CD4-positive, CD25-positive, alpha-beta regulatory T cell (primary cell): Measurements from ENCODE around the gene SPG7. TPM values are rescaled to one million over a fixed set of nuclear protein-coding genes. Genes with fewer than 3 reads are reported as not detected.
"Not testable (repeated sequence)": the region's sequence is repeated elsewhere in the genome, so short reads cannot be mapped to it uniquely, and the experiment has no call there.

Source experiments
- ATAC-seq, 2 donors: fragments of 150-1000 bp; cut with Tn5 transposase; one replicate each; pipeline ENCODE4 v1.10.0; 2021; ENCODE audit warnings: low read depth in 2 of 2, moderate number of reproducible peaks in 2 of 2, moderate library complexity in 1 of 2
- DNase-seq, 3 donors: peaks; one replicate each; pipeline versions ENCODE4 v3.0.0 to v3.0.0-alpha.2; 2012 to 2022; ENCODE audit warnings: mixed read lengths in 1 of 3
- H3K27ac ChIP-seq: one replicate; pipeline ENCODE4 v1.7.0; 2013; ENCODE audit warnings: mild to moderate bottlenecking, low read length; ENCODE audit not compliant: insufficient read depth, poor library complexity, severe bottlenecking
- H3K27me3 ChIP-seq: one replicate; pipeline ENCODE4 v1.7.0; 2013; ENCODE audit warnings: low read length; ENCODE audit not compliant: control insufficient read depth, insufficient read depth
- H3K36me3 ChIP-seq: one replicate; pipeline ENCODE4 v1.7.0; 2013; ENCODE audit warnings: mild to moderate bottlenecking, low read length, moderate library complexity; ENCODE audit not compliant: control insufficient read depth, insufficient read depth
- H3K4me1 ChIP-seq: 2 replicates; pipeline ENCODE4 v1.7.0; 2013; ENCODE audit warnings: mild to moderate bottlenecking, low read length; ENCODE audit not compliant: insufficient read depth, control insufficient read depth, poor library complexity, severe bottlenecking
- H3K4me3 ChIP-seq: one replicate; pipeline ENCODE4 v1.7.0; 2013; ENCODE audit warnings: low read depth, mild to moderate bottlenecking, low read length, moderate library complexity
- H3K9me3 ChIP-seq, 2 experiments: 1 replicate in 1 of 2; 2 replicates in 1 of 2; pipeline ENCODE4 v1.7.0; 2013; ENCODE audit warnings: low read length in 2 of 2, mild to moderate bottlenecking in 1 of 2, moderate library complexity in 1 of 2; ENCODE audit not compliant: control insufficient read depth in 2 of 2
- H3K27ac Mint-ChIP-seq, 3 donors: one replicate each; pipeline ENCODE4 v1.8.0; 2020 to 2022; ENCODE audit warnings: mild to moderate bottlenecking in 3 of 3, mixed read lengths in 3 of 3, moderate library complexity in 2 of 3
- H3K27me3 Mint-ChIP-seq: one replicate; pipeline ENCODE4 v1.8.0; 2022; ENCODE audit warnings: mild to moderate bottlenecking, mixed read lengths
- H3K36me3 Mint-ChIP-seq: one replicate; pipeline ENCODE4 v1.8.0; 2020; ENCODE audit warnings: mixed read lengths
- H3K4me1 Mint-ChIP-seq, 4 donors: one replicate each; pipeline ENCODE4 v1.8.0; 2020 to 2022; ENCODE audit warnings: mixed read lengths in 4 of 4, mild to moderate bottlenecking in 1 of 4
- H3K4me3 Mint-ChIP-seq, 4 donors: one replicate each; pipeline ENCODE4 v1.8.0; 2020 to 2022; ENCODE audit warnings: mild to moderate bottlenecking in 4 of 4, mixed read lengths in 4 of 4, moderate library complexity in 3 of 4
- H3K9me3 Mint-ChIP-seq, 7 donors: one replicate each; pipeline ENCODE4 v1.8.0; 2020 to 2022; ENCODE audit warnings: mixed read lengths in 7 of 7, mild to moderate bottlenecking in 3 of 7, moderate library complexity in 2 of 7
- polyA plus RNA-seq, 4 donors: library from polyadenylated mRNA; unstranded; fragments of 300-500 nt; fragmentation: Illumina TruSeq; gene quantifications; one replicate each; pipeline ENCODE4 v1.2.3, GENCODE V29; 2021
- total RNA-seq: library from RNA; stranded (reverse); gene quantifications from one replicate; pipeline ENCODE4 v1.2.3, GENCODE V29; 2022

The SPG7 gene
- total RNA-seq (184 TPM), polyA plus RNA-seq (10 to 100 TPM; 34.4 to 41.4 (median 38.1) TPM)

DNA sequence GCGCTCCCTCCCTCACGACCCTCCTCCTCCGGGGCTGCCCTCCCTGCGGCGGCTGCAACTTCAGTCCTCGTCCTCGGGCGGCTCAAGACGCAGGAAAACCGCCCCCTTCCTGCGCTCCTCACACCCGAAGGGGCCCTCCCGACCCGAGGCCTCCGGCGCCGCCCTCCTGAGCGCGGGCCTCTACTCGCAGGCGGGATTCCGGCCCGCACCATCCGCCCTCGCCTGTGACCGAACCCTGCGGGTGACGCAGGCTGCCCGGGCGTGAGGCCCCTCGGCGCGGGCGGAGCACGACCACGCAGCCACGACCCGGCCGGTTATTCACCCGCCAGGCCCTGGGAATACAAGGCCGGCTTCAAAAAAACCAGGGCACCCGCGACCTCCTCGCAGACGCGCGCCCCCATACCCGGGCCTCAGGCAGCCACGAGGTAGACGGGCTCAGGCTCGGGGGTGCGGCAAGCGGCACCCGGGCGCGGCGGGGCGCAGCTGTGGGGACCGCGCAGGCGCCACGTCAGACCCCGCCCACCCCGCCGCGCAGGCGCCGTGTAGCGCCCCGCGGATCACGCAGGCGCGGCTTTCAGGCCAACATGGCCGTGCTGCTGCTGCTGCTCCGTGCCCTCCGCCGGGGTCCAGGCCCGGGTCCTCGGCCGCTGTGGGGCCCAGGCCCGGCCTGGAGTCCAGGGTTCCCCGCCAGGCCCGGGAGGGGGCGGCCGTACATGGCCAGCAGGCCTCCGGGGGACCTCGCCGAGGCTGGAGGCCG is at the start of gene SPG7:
TSS of gene SPG7 (plus strand) at position 570 of the 757 bp plus-strand sequence. CDS start at position 585, 15 bp downstream.
- Mint-ChIP-seq H3K4me3 (peak within 1 kb of the TSS; percentile 91 to 96 (median 94)), H3K36me3 (no peaks in the 10 kb centered on the region), H3K27ac (peak within 1 kb of the TSS; percentile 96 to 98 (median 96)), H3K4me1 (peaks cover 5 to 46% (median 15%) of the 10 kb centered on the region in 4 donors), H3K9me3 (no peaks in the 10 kb centered on the region), H3K27me3 (no peaks in the 10 kb centered on the region)
- ATAC-seq, result peak; percentile 69 to 71
- peaks cover 47% of the 10 kb centered on the region for H3K4me1 ChIP-seq
- H3K9me3 ChIP-seq, result no peaks in the 10 kb centered on the region
- peak within 1 kb of the TSS; percentile 93 for H3K27ac ChIP-seq
- H3K27me3 ChIP-seq, result no peaks in the 10 kb centered on the region
- DNase-seq, result peak; percentile 84 to 94 (median 91)
- H3K36me3 ChIP-seq, result peaks cover 24% of the 10 kb centered on the region
- H3K4me3 ChIP-seq, result peak within 1 kb of the TSS; percentile 81

DNA sequence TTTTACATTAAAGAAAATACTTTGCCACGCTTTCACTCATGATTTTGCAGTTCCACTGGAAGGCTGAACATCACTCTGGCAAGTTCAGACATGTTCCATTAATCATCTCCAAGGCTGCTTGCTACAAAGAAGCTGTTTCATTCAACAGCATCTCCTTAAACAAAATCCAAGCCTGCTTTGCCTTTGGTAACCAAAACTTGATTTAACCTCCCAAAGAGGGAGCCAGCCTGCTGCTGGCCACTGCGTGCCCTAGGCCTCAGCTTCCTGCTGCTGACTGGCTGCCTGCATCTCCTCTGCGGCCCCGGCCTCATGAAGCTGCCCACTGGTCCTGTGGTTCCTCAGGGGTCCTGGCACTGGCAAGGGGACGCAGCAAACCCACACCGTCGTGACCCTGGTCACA is 49.7 kb upstream of the SPG7 start:
- no peaks in the 10 kb centered on the region for H3K9me3 ChIP-seq
- no peak overlapping the region for H3K27ac ChIP-seq
- DNase-seq (no peak), ATAC-seq (no peak)
- peaks cover 13% of the 10 kb centered on the region for H3K36me3 Mint-ChIP-seq
- H3K4me3 ChIP-seq, result no peak overlapping the region
- no peaks in the 10 kb centered on the region for H3K27me3 ChIP-seq
- peak overlapping the region in 1 of 3 donors; percentile 28 for H3K27ac Mint-ChIP-seq
- no peaks in the 10 kb centered on the region for H3K27me3 Mint-ChIP-seq
- H3K4me1 ChIP-seq, result peaks cover 70% of the 10 kb centered on the region
- H3K36me3 ChIP-seq, result peaks cover 3% of the 10 kb centered on the region
- peaks cover 36 to 74% (median 51%) of the 10 kb centered on the region in 4 donors for H3K4me1 Mint-ChIP-seq
- no peaks in the 10 kb centered on the region for H3K9me3 Mint-ChIP-seq
- H3K4me3 Mint-ChIP-seq, result peak overlapping the region in 3 of 4 donors; percentile 17 to 40 (median 25)

- Histone ChIP-seq H3K4me3 (peak overlapping the region; percentile 24), H3K9me3 (no peaks in the 10 kb centered on the region), H3K4me1 (peaks cover 66% of the 10 kb centered on the region), H3K27me3 (no peaks in the 10 kb centered on the region), H3K36me3 (peaks cover 3% of the 10 kb centered on the region), H3K27ac (no peak overlapping the region)
- H3K27me3 Mint-ChIP-seq, result no peaks in the 10 kb centered on the region
- H3K27ac Mint-ChIP-seq, result peak overlapping the region in 1 of 3 donors; percentile 28
- H3K36me3 Mint-ChIP-seq, result peaks cover 13% of the 10 kb centered on the region
- no peak for ATAC-seq
- H3K4me3 Mint-ChIP-seq, result peak overlapping the region; percentile 8 to 40 (median 17)
- H3K9me3 Mint-ChIP-seq, result no peaks in the 10 kb centered on the region
- DNase-seq, result no peak
- H3K4me1 Mint-ChIP-seq, result peaks cover 33 to 74% (median 49%) of the 10 kb centered on the region in 4 donors
Measured at GRCh38 chr16:89458967-89459366, 49.2 kb upstream of the SPG7 start.

- peaks cover 34 to 77% (median 52%) of the 10 kb centered on the region in 4 donors for H3K4me1 Mint-ChIP-seq
- no peak for DNase-seq
- ATAC-seq, result no peak
Measured at GRCh38 chr16:89460556-89460955, 47.6 kb upstream of the SPG7 start.

GRCh38 chr16:89461890-89462289 is 46.3 kb upstream of the SPG7 start:
- peaks cover 17% of the 10 kb centered on the region for H3K36me3 Mint-ChIP-seq
- not testable (repeated sequence) for H3K9me3 Mint-ChIP-seq, DNase-seq

More at GRCh38 chr16:89460556-89460955, 47.6 kb upstream of the SPG7 start:
- Mint-ChIP-seq H3K27ac (peak overlapping the region; percentile 12 to 34 (median 27)), H3K36me3 (peaks cover 20% of the 10 kb centered on the region), H3K27me3 (no peaks in the 10 kb centered on the region), H3K4me3 (peak overlapping the region in 3 of 4 donors; percentile 4 to 48 (median 32)), H3K9me3 (no peaks in the 10 kb centered on the region)
- Histone ChIP-seq H3K9me3 (no peaks in the 10 kb centered on the region), H3K36me3 (peaks cover 3% of the 10 kb centered on the region), H3K4me3 (peak overlapping the region; percentile 13), H3K27ac (no peak overlapping the region), H3K27me3 (no peaks in the 10 kb centered on the region), H3K4me1 (peaks cover 65% of the 10 kb centered on the region)

GRCh38 chr16:89462639-89463038 is 45.6 kb upstream of the SPG7 start:
- Mint-ChIP-seq H3K36me3 (peaks cover 18% of the 10 kb centered on the region), H3K27ac (peak overlapping the region in 1 of 3 donors; percentile 20), H3K4me1 (peaks cover 34 to 83% (median 54%) of the 10 kb centered on the region in 4 donors)
- H3K27me3 Mint-ChIP-seq, DNase-seq, H3K36me3 ChIP-seq, H3K9me3 Mint-ChIP-seq, H3K4me3 ChIP-seq, H3K27ac ChIP-seq, H3K9me3 ChIP-seq, ATAC-seq, H3K27me3 ChIP-seq, H3K4me3 Mint-ChIP-seq: not testable (repeated sequence)
- peaks cover 68% of the 10 kb centered on the region for H3K4me1 ChIP-seq

More at GRCh38 chr16:89461890-89462289, 46.3 kb upstream of the SPG7 start:
- H3K4me3 Mint-ChIP-seq, H3K27me3 Mint-ChIP-seq, H3K27ac ChIP-seq, H3K36me3 ChIP-seq, H3K4me3 ChIP-seq, ATAC-seq, H3K9me3 ChIP-seq, H3K27me3 ChIP-seq: not testable (repeated sequence)
- H3K4me1 Mint-ChIP-seq, result peaks cover 35 to 78% (median 54%) of the 10 kb centered on the region in 4 donors
- H3K27ac Mint-ChIP-seq, result peak overlapping the region in 2 of 3 donors; percentile 27 to 89
- peaks cover 66% of the 10 kb centered on the region for H3K4me1 ChIP-seq

- H3K4me1 ChIP-seq, result peaks cover 66% of the 10 kb centered on the region
- Mint-ChIP-seq H3K4me1 (peaks cover 32 to 84% (median 55%) of the 10 kb centered on the region in 4 donors), H3K27ac (peak overlapping the region in 1 of 3 donors; percentile 46), H3K36me3 (peaks cover 17% of the 10 kb centered on the region)
- H3K9me3 ChIP-seq, ATAC-seq, H3K27ac ChIP-seq, H3K4me3 Mint-ChIP-seq, DNase-seq, H3K4me3 ChIP-seq, H3K27me3 Mint-ChIP-seq, H3K9me3 Mint-ChIP-seq, H3K36me3 ChIP-seq, H3K27me3 ChIP-seq: not testable (repeated sequence)
Measured at GRCh38 chr16:89463312-89463711, 44.9 kb upstream of the SPG7 start.
